ENCODE measurements around the gene KRT36. TPM values are rescaled to one million over a fixed set of nuclear protein-coding genes. Genes with fewer than 3 reads are reported as not detected.

The KRT36 gene
- total RNA-seq, 2 donors from 2014 or later = not detected

- Histone ChIP-seq H3K27ac (no peak overlapping the region), H3K36me3 (no peaks in the 10 kb centered on the region), H3K4me3 (no peak overlapping the region), H3K4me1 (replicated peaks) (no peaks in the 10 kb centered on the region), H3K27me3 (replicated peaks; ENCODE audit: insufficient read depth) (no peaks in the 10 kb centered on the region), H3K9me3 (no peaks in the 10 kb centered on the region)
- 100% methylated on average over 1 of the region's 1 CpG for WGBS
- TF ChIP-seq POLR2A (IDR thresholded peaks at IDR 0.05) (no peak), POLR2AphosphoS5 (IDR thresholded peaks at IDR 0.05) (no peak)
- TF ChIP-seq, protein P1, sequence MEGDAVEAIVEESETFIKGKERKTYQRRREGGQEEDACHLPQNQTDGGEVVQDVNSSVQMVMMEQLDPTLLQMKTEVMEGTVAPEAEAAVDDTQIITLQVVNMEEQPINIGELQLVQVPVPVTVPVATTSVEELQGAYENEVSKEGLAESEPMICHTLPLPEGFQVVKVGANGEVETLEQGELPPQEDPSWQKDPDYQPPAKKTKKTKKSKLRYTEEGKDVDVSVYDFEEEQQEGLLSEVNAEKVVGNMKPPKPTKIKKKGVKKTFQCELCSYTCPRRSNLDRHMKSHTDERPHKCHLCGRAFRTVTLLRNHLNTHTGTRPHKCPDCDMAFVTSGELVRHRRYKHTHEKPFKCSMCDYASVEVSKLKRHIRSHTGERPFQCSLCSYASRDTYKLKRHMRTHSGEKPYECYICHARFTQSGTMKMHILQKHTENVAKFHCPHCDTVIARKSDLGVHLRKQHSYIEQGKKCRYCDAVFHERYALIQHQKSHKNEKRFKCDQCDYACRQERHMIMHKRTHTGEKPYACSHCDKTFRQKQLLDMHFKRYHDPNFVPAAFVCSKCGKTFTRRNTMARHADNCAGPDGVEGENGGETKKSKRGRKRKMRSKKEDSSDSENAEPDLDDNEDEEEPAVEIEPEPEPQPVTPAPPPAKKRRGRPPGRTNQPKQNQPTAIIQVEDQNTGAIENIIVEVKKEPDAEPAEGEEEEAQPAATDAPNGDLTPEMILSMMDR (IDR thresholded peaks at IDR 0.05) = no peak
- intact Hi-C loops (cut with DNase I) = no loop called here
- no peak for DNase-seq (ENCODE audit: low spot score)
Observed at GRCh38 chr17:41455236-41455635, 34.5 kb downstream of the KRT36 start.

DNA sequence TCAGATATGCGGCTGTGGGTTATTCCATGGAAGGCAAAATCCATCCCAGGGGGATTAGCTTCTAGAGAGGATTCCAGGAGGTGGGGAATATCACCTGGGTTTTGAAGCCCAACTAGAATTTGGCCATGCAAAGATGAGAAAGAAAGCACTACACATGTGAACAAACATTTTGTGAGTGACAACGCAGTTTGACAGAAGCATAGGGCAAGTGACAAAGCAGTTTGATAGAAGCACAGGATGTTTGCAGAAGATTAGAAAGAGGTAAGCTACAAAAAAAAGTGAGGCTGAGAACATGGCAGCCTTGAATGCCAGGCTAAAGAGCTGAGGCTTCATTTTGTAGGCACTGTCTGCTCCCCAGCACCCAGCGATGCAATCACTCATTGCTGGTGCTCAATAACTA lies 36.6 kb downstream of the KRT36 start:
- 92% methylated on average over 3 of the region's 3 CpGs for WGBS
- Histone ChIP-seq H3K27ac (no peak overlapping the region), H3K4me1 (replicated peaks) (no peaks in the 10 kb centered on the region), H3K27me3 (replicated peaks; ENCODE audit: insufficient read depth) (no peaks in the 10 kb centered on the region), H3K36me3 (no peaks in the 10 kb centered on the region), H3K4me3 (no peak overlapping the region), H3K9me3 (no peaks in the 10 kb centered on the region)
- DNase-seq (ENCODE audit: low spot score) = no peak
- intact Hi-C loops (cut with DNase I) = no loop called here
- TF ChIP-seq, protein P1 (IDR thresholded peaks at IDR 0.05) = no peak
- TF ChIP-seq POLR2AphosphoS5 (IDR thresholded peaks at IDR 0.05) (no peak), POLR2A (IDR thresholded peaks at IDR 0.05) (no peak)

GRCh38 chr17:41452281-41452680 lies 37.4 kb downstream of the KRT36 start:
- H3K27ac ChIP-seq = no peak overlapping the region
- intact Hi-C loops (cut with DNase I) = no loop called here
- H3K27me3 ChIP-seq (replicated peaks; ENCODE audit: insufficient read depth) = no peaks in the 10 kb centered on the region
- H3K4me3 ChIP-seq = no peak overlapping the region
- WGBS = 72% methylated on average over 4 of the region's 4 CpGs
- no peak for TF ChIP-seq POLR2A (IDR thresholded peaks at IDR 0.05)
- TF ChIP-seq POLR2AphosphoS5 (IDR thresholded peaks at IDR 0.05) = no peak
- TF ChIP-seq, protein P1 (IDR thresholded peaks at IDR 0.05) = no peak
- H3K36me3 ChIP-seq = no peaks in the 10 kb centered on the region
- H3K4me1 ChIP-seq (replicated peaks) = no peaks in the 10 kb centered on the region
- no peak for DNase-seq (ENCODE audit: low spot score)
- no peaks in the 10 kb centered on the region for H3K9me3 ChIP-seq

GRCh38 chr17:41451154-41451728 lies 38.5 kb downstream of the KRT36 start:
- DNase-seq (ENCODE audit: low spot score) = no peak
- intact Hi-C loops (cut with DNase I) = no loop called here
- 69% methylated on average over 2 of the region's 2 CpGs for WGBS
- Histone ChIP-seq H3K9me3 (no peaks in the 10 kb centered on the region), H3K4me3 (no peak overlapping the region), H3K36me3 (no peaks in the 10 kb centered on the region), H3K27me3 (replicated peaks; ENCODE audit: insufficient read depth) (no peaks in the 10 kb centered on the region), H3K27ac (no peak overlapping the region), H3K4me1 (replicated peaks) (no peaks in the 10 kb centered on the region)
- TF ChIP-seq, protein P1 (IDR thresholded peaks at IDR 0.05) = no peak
- no peak for TF ChIP-seq POLR2AphosphoS5 (IDR thresholded peaks at IDR 0.05)

DNA sequence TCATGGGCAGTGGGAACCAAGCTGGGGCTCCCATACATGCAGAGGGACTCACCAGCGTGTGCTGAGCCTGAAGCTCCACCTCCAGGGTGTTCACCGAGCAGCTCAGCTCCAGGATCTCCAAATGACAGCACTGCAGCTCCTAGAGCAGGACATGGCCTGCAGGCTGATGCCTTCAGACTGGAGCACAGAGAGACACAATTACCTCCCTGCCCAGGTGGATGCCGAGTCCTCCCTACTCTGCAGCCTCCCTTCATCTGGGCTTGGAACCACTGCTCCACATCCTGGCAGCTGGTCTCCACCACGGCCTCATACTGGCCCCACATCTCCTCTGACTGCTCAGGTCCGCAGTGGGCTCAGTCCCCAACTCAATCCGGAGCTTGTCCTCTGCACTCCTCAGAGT lies 40.7 kb downstream of the KRT36 start:
- Histone ChIP-seq H3K9me3 (no peaks in the 10 kb centered on the region), H3K4me3 (no peak overlapping the region), H3K27me3 (replicated peaks; ENCODE audit: insufficient read depth) (no peaks in the 10 kb centered on the region), H3K36me3 (no peaks in the 10 kb centered on the region), H3K4me1 (replicated peaks) (no peaks in the 10 kb centered on the region), H3K27ac (no peak overlapping the region)
- no peak for TF ChIP-seq POLR2A (IDR thresholded peaks at IDR 0.05)
- TF ChIP-seq, protein P1 (IDR thresholded peaks at IDR 0.05) = no peak
- no peak for TF ChIP-seq POLR2AphosphoS5 (IDR thresholded peaks at IDR 0.05)
- DNase-seq (ENCODE audit: low spot score) = no peak
- 93% methylated on average over 6 of the region's 6 CpGs for WGBS
- intact Hi-C loops (cut with DNase I) = no loop called here
